Stimulated activated CD8-positive, alpha-beta memory T cell treated with anti-CD3 and anti-CD28 coated beads, Interleukin-12 subunit alpha, Interleukin-12 subunit beta, amount 100 ng/mL, for 24 hours (primary cell): ENCODE data around the gene ORAI2.
A peak's percentile ranks its signal among the peaks of the same experiment; 100 is the strongest.
"Not testable (repeated sequence)": the region's sequence is repeated elsewhere in the genome, so short reads cannot be mapped to it uniquely, and the experiment has no call there.

Experiments
- DNase-seq: peaks from one replicate; pipeline ENCODE4 v3.0.0-alpha.2; 2020; ENCODE audit errors: extremely low read depth

Gene ORAI2

GRCh38 chr7:102469351-102469971 lies 36.1 kb downstream of the ORAI2 start:
- no peak for DNase-seq

- no peak for DNase-seq
These were observed 36.8 kb downstream of the ORAI2 start for GRCh38 chr7:102469972-102470825.

DNA sequence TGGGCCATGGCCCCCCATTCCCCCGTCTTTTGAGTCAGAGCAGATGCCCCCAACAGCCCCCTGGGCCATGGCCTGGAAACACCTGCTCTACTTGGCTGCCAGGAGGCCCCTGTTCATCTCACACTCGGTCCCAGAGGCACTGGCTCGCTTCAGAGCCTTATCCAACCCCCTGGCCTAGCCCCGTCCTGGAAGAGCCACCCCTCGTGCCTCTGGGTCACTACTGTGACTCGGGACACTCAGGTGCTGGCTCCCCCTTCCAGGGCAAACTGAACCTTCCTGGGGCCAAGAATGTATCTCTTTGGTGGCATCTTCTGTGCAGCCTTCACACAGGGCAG lies 38.4 kb downstream of the ORAI2 start:
- no peak for DNase-seq

GRCh38 chr7:102472126-102473041 lies 39.0 kb downstream of the ORAI2 start:
- no peak for DNase-seq

GRCh38 chr7:102473271-102473991 lies 40.1 kb downstream of the ORAI2 start:
- no peak for DNase-seq

- not testable (repeated sequence) for DNase-seq
These were observed 40.7 kb downstream of the ORAI2 start for GRCh38 chr7:102474116-102474515.

DNA sequence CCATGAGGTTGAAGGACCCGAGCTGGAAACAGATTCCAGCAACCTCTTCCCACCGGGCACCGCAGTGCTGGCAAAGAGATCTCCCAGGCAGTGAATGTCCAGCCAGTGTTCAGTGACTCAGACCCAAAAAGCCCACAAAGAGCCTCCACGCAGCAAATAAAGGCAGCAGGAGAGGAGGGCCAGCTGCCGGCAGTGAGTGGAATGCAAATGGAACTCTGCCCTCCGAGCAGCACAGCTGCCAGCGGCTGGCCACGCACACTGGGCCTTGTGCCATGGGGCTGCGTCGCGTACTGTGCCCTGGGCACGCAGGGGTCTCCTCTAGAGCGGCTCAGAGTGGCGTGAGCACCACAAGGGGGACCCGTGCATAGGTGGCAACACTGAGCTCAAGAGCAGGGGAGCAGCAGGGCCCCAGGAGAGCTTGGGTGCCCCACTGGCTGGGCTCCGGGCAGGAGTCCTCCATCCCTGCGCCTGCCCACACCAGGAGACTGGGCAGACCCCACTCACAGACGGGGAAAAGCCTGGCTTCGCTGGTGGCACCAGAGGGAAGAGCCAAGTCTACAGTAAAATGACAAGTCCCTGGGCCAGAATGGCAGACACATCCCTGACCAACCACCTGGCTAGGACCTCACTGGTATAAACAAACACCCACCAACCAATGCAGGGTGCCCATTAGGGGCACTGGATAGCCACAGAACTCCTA lies 41.5 kb downstream of the ORAI2 start:
- not testable (repeated sequence) for DNase-seq

GRCh38 chr7:102478314-102479208 lies 45.2 kb downstream of the ORAI2 start, which contains the start of gene POLR2J:
Gene POLR2J, minus strand, starts transcription at chr7:102478922. Its CDS starts 62 bp downstream, at chr7:102478860.
- DNase-seq = peak; percentile 67

DNA sequence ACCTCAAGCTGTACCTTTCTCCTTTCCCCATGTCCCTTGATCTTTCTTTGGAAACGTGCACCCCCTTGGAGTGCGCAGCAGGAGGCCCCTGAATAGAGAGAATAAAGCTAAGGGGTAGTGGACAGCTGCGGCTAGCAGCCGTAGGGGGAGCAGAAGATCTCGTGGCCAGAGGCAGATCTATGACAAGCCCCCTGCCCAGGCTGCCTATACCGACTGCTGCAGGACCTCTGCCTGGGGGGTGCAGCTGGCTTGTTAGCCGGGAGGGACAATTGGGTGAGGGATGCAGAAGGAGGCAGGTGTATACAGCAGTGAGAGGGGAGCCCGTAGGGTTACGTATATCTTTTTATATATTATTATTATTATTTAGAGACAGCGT lies 45.8 kb downstream of the ORAI2 start:
- DNase-seq = not testable (repeated sequence)

DNA sequence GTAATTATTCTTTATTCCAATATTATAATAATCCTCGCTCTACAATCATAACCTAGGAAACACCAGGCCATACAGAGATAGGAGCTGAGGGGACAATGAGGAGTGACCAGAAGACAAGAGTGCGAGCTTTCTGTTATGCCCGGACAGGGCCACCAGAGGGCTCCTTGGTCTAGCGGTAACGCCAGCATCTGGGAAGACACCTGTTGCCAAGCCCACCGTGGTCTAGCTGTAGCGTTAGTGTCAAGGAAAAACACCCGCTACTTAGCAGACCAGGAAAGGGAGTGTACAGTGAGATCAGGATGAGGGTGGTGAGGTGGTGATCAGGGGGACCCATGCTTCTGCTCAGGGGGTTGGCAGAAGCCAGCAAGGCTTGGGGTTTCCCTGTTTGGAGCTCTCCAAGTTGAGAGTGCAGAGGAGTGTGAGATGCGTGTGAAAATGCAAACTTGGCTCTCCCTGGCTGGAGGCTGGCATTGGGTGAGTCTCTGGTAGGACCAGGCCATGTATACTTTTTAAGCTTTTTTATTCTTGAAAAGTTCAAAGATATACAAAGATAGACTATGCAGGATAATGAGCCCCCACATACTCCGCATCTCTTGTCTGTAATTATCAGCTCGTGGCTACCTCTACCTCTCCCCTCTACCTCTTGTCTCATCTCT lies 46.7 kb downstream of the ORAI2 start:
- not testable (repeated sequence) for DNase-seq

DNA sequence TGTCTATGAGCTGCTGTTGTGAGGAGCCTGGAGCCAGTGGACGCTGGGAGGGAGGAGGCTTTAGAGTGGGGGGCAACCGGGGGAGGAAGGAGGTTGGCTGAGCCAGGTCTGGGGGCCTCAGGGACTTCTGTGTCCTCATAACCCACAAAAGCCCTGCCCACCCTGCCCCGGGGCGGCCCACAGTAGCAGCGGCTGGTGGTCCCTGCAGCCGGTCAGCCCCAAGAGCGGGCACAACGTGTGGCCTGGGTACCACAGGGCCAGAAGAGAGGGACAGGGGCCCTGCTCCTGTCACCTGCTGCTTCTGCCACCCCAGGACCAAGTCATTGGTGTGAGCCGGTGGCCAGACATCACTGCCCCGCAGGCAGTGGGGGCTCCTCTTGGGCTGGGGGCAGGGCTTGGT lies 48.6 kb downstream of the ORAI2 start:
- DNase-seq = not testable (repeated sequence)

DNA sequence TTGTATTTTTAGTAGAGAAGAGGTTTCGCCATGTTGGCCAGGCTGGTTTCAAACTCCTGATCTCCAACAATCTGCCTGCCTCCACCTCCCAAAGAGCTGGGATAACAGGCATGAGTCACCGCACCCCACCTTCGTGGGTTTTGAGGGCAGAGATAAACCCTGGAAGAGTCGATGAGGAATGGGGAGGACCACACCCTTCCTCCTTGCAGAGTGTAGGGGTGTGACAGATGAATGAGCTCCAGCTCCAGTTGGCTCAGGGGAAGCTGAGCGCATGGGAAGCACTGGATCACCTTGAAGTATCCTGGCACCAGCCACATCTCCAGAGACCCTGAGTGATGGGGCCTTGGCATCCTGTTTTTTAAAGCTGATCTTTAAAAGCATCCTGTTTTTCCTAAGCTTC lies 50.9 kb downstream of the ORAI2 start:
- not testable (repeated sequence) for DNase-seq

DNA sequence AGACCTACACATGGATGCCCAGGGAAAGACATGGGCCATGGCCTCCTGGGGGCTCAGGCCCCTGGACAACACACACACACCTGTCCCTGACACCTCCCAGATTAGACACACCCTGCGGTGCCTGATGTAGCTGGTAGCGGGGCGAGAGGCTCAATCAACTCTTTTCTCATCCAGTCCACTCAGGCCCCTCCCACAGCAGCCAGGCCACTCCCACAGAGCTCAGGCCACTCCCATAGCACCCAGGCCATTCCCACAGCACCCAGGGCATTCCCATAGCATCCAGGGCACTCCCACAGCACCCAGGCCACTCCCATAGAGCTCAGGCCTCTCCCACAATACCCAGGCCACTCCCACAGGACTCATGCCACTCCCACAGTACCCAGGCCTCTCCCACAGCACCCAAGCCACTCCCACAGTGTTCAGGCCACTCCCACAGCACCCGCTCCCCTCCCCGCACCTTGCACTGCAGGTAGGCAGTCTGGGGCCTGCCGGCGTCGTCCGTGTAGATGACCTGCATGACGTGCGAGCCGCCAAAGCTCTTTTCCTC lies 57.2 kb downstream of the ORAI2 start:
- peak; percentile 12 for DNase-seq

GRCh38 chr7:102493220-102493935 lies 60.0 kb downstream of the ORAI2 start:
- DNase-seq = not testable (repeated sequence)

DNA sequence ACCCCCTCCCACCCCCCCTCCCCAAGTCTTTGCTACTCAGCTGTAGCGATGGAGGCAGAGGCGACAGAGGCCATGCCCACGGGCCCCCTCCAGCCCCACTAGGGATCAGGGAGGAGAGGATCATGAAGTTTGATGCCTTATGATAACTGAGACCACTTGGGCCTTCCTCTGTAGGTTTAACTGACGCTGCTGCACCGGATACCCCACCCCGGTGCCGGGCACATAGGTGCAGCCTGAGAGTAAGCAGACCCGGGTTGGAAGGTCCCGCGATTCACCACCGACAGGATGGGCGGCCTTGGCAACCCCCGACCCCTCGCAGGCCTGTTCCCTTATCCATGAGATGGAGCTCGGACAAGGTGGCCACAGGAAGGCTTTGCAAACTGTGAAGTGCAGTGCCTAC lies 60.7 kb downstream of the ORAI2 start:
- DNase-seq = not testable (repeated sequence)

- not testable (repeated sequence) for DNase-seq
These were observed 61.2 kb downstream of the ORAI2 start for GRCh38 chr7:102494473-102495149.

DNA sequence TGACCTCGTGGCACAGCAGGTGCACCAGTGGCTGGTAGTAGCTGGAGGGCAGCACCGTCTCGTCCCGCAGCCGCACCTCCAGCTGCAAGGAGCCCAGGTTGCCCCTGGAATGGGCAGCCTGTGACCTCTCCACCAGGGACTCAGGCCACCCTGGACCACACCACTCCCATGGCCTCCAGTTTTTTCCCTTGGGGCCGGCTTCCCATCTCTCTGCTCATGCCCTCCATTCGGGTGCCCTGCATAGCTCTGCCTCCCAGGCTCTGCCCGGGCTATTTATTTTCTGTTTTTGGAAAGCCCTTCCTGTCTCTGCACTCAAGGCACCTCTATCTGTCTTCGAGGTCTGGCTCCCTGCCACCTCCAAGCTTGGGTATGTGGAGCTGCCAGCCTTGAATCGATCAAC lies 63.5 kb downstream of the ORAI2 start:
- not testable (repeated sequence) for DNase-seq

DNA sequence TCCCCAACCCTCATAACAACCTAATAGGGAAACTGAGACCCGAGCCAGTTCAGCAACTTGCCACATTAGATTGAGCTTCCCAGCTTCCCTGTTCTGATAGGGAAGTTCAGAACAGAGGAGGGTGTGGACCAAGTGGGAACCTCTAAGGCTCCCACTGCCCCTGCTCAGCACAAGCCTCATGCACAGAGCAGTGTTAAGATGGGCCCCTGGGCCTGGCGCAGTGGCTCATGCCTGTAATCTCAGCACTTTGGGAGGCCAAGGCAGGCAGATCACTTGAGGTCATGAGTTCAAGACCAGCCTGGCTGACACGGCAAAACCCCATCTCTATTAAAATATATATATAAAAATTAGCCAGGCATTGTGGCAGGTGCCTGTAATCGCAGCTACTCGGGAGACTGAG lies 63.9 kb downstream of the ORAI2 start:
- DNase-seq = not testable (repeated sequence)
